GM19372 (cell line): Measurements from ENCODE around the gene ABCA7.

Experiments used
- ATAC-seq: cut with Tn5 transposase; IDR thresholded peaks from one replicate; pipeline ENCODE4 v1.9.1; 2021; ENCODE audit warnings: mild to moderate bottlenecking, low read depth, moderate library complexity; ENCODE audit not compliant: unreplicated experiment

Gene ABCA7

DNA sequence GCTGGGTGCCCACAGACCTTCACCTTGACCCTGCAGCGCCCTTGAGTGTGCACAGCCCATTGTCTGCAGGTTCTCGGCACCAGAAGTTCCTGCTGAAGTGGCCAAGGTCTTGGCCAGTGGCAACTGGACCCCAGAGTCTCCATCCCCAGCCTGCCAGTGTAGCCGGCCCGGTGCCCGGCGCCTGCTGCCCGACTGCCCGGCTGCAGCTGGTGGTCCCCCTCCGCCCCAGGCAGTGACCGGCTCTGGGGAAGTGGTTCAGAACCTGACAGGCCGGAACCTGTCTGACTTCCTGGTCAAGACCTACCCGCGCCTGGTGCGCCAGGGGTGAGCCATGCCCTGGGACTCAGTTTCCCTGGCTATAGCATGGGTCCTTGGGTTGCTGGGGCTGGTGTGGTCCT is 15.1 kb downstream of the ABCA7 start:
- ATAC-seq, result no peak

DNA sequence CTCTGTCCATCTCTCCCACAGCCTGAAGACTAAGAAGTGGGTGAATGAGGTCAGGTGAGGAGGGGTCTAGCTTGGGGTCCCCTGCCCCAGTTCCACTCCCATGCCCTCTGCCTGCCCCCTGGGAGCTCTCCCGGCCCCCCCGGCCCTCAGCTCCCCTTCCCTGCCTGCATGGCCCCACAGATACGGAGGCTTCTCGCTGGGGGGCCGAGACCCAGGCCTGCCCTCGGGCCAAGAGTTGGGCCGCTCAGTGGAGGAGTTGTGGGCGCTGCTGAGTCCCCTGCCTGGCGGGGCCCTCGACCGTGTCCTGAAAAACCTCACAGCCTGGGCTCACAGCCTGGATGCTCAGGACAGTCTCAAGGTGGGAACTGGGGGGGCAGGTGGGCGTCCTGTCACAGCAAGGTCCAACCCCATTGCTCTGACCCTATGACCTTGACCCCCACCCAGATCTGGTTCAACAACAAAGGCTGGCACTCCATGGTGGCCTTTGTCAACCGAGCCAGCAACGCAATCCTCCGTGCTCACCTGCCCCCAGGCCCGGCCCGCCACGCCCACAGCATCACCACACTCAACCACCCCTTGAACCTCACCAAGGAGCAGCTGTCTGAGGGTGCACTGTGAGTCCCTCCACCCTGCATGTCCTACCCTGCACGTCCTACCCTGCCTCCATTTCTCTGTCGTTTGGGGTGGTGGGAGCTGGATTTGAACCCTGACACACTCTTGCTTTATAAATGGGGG is 16.1 kb downstream of the ABCA7 start:
- no peak for ATAC-seq

GRCh38 chr19:1057176-1057855 is 17.4 kb downstream of the ABCA7 start:
- ATAC-seq, result no peak

GRCh38 chr19:1058112-1058511 is 18.2 kb downstream of the ABCA7 start:
- no peak for ATAC-seq

DNA sequence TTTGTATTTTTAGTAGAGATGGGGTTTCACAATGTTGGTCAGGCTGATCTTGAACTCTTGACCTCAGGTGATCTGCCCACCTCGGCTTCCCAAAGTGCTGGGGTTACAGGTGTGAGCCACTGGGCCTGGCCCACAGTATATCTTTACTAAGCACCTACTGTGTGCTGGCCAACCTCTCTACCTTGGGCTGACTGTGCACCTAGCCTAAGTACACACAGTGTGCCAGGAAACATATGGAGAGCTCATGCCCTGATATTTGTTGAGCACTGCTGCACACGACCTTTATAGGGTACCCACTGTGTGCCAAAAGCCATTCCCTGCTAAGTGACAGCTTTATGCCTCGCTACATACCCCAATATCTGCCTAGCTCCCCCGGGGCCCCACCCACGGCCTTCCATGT is 20.8 kb downstream of the ABCA7 start:
- ATAC-seq, result no peak

DNA sequence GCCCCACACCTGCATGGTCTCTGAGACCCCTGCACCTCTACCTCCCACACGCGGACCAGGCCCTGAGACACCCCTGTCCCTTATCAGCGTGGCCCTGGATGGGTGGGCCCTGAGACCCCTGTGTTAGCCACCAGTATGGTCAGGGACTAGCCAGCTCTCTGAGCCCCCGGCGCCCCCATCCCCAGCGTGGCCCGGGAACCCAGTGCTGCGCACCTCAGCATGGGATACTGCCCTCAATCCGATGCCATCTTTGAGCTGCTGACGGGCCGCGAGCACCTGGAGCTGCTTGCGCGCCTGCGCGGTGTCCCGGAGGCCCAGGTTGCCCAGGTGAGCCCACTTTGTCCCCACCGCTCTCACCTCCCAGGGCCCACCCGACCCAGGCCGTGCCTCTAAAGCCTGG is 22.1 kb downstream of the ABCA7 start:
- ATAC-seq, result no peak

DNA sequence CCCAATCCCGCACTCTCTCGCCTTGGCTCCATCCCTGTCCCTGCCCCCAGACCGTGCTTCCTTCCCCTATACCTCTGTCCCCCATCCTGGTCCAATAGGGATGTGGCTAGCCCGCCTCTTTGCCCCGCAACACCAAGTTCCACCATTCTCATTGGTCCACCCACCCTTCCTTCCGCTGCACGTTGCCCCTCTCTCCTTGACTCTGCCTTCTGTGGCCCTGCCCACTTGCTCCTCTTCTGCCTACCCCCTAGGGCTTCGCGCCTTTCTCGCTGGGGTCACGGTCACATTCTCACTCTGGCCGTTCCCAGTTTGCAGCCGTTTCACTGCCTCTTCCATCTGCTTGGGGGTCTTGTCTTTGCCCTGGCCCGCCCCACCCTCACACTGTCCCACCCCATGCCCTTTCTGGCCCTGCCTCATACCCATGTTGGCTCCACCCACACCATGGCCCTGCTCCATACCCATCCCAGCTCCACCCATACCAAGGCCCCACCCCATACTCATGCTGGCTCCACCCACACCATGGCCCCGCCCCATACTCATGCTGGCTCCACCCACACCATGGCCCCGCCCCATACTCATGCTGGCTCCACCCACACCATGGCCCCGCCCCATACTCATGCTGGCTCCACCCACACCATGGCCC is 22.6 kb downstream of the ABCA7 start:
- ATAC-seq, result no peak

DNA sequence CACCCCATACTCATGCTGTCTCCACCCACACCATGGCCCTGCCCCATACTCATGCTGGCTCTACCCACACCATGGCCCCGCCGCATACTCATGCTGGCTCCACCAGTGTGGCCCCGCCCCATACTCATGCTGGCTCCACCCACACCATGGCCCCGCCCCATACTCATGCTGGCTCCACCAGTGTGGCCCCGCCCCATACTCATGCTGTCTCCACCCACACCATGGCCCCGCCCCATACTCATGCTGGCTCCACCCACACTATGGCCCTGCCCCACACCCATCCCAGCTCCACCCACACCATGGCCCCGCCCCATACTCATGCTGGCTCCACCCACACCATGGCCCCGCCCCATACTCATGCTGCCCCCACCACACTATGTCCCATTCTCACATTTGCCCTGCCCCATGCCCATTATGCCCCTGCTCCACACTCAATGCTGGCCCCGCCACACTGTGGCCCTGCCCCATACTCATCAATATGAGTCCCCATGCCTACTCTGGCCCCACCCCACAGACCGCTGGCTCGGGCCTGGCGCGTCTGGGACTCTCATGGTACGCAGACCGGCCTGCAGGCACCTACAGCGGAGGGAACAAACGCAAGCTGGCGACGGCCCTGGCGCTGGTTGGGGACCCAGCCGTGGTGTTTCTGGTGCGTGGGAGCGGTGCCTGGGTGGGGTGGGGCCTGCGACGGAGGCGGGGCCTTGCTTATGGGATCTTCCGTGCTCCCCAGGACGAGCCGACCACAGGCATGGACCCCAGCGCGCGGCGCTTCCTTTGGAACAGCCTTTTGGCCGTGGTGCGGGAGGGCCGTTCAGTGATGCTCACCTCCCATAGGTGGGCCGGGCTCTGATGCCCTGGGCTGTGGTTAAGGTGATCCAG is 23.4 kb downstream of the ABCA7 start:
- no peak for ATAC-seq

GRCh38 chr19:1063909-1064660 is 24.2 kb downstream of the ABCA7 start:
- no peak for ATAC-seq

DNA sequence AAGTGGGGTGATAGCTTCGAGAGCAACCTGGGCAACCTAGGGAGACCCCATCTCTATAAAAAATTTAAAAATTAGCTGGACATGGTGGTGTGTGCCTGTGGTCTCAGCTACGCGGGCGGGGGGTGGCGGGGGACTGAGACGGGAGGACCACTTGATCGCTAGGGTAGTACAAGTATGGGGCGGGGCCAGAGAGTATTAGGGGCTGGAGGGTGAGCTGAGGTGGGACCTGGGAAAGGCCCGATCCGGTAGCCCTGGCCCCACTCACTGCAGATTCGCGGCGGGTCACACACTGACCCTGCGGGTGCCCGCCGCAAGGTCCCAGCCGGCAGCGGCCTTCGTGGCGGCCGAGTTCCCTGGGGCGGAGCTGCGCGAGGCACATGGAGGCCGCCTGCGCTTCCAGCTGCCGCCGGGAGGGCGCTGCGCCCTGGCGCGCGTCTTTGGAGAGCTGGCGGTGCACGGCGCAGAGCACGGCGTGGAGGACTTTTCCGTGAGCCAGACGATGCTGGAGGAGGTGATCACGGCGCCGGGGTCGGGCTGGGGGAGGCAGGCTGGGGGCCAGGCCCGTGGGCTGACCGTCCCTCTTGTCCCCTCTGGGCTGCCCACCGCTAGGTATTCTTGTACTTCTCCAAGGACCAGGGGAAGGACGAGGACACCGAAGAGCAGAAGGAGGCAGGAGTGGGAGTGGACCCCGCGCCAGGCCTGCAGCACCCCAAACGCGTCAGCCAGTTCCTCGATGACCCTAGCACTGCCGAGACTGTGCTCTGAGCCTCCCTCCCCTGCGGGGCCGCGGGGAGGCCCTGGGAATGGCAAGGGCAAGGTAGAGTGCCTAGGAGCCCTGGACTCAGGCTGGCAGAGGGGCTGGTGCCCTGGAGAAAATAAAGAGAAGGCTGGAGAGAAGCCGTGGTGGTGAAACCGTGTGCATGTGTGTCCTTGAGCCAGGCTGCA is 25.0 kb downstream of the ABCA7 start:
- no peak for ATAC-seq

DNA sequence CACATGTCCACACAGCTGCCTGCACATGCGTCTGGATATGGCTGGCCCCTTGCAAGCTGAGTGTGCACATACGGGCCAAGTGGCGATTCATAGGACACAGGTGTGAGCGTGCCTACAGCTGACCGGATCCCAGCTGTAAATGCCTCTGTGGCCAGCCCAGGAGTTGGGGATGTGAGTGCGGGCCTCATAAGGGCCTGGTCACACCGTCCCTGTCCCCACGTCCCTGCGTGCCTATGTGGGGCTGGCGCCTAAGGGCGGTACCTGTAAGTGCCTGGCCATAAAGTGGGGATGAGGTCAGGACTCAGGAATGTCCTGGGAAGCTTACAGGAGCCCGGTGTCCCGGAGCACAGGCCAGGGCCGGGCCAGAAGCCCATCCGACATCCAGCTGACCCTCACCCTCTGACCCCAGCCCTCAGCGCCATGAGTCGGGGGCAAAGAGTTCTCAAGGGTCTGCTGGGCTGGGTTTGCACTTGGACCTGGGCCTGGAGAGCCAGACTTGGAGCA is 25.8 kb downstream of the ABCA7 start:
- ATAC-seq, result no peak

GRCh38 chr19:1066251-1066747 is 26.4 kb downstream of the ABCA7 start:
- no peak for ATAC-seq

GRCh38 chr19:1066748-1067340 is 26.9 kb downstream of the ABCA7 start, which contains the start of gene ARHGAP45:
ARHGAP45 (plus strand) TSS chr19:1067167; CDS start chr19:1067406, 239 bp downstream.
- ATAC-seq, result peak; percentile 44

GRCh38 chr19:1067341-1067957 is 27.5 kb downstream of the ABCA7 start:
- ATAC-seq, result peak; percentile 15

GRCh38 chr19:1068009-1069001 is 28.4 kb downstream of the ABCA7 start:
- no peak for ATAC-seq

DNA sequence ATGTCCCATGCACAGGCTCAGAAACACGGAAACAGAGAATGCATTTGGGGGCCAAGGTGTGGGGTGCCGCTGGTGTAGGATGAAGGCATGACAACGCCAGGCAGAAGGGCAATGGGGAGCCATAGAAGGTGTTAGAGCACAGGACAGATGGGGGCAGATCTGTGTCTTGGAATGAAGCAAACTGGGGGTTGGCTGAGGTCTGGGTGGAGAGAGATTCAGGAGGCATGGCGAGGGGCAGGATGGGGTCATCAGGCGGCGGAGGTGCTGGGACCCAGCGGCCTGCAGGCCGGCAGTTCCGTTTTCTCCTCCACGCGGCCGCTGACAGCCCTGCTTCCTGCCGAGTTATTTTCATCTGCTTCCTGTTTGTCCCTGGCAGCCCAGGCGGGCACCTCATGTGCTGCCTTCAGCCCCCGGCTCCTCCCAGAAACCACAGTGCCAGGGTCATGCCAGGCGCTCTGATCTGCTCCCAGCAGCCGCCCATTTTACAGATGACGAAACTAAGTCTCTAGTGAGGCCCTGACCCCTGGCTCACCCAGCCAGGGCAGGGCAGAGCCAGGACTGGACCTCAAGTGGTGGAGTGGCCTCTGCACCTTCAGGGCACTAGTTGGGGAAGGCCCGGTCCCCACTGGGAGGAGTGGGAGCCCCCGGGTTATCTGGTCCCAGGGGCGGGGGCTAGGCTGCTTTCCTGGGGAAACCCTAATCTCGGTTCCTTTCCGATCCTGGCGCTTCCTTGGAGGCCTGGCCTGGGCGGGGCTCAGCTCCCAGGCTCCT is 29.3 kb downstream of the ABCA7 start:
- ATAC-seq, result no peak
